GM13977 (cell line): Measurements from ENCODE around the gene PDE4B.

Experiments
- DNase-seq: peaks from one replicate; pipeline ENCODE4 v3.0.0; 2012; ENCODE audit warnings: low spot score
- CTCF ChIP-seq: IDR thresholded peaks from 2 replicates; pipeline ENCODE4 v1.5.1; 2012; ENCODE audit warnings: mild to moderate bottlenecking, control low read depth; ENCODE audit not compliant: insufficient read depth; ENCODE audit errors: extremely low read depth, missing control alignments
- in situ Hi-C: fragments of 300-500 bp; cut with MboI; formaldehyde crosslinking; loops from one replicate; pipeline ENCODE4 v1.12.0; 2022; ENCODE audit warnings: low sequenced_read_pairs, low pct_unique_long_range_greater_than_20kb, mixed read lengths, inconsistent platforms; ENCODE audit not compliant: unreplicated experiment

PDE4B gene

GRCh38 chr1:66256629-66257572 lies 464.2 kb downstream of the PDE4B start:
- TF ChIP-seq CTCF, result no peak
- no peak for DNase-seq
- in situ Hi-C loops, result loop anchor here (10.0 kb wide), 1 partner anchor 88 kb away; no protein-coding TSS in a partner anchor

- in situ Hi-C loops, result loop anchor here (10.0 kb wide), 1 partner anchor 86 kb away; no protein-coding TSS in a partner anchor
- no peak for TF ChIP-seq CTCF
- no peak for DNase-seq
Measured at GRCh38 chr1:66258404-66259105, 465.9 kb downstream of the PDE4B start.

- no peak for DNase-seq
- in situ Hi-C loops, result no loop called here
- no peak for TF ChIP-seq CTCF
Measured at GRCh38 chr1:66261364-66261763, 468.7 kb downstream of the PDE4B start.

- TF ChIP-seq CTCF, result no peak
- in situ Hi-C loops, result no loop called here
- no peak for DNase-seq
Measured at GRCh38 chr1:66262208-66262963, 469.7 kb downstream of the PDE4B start.

GRCh38 chr1:66265268-66265667 lies 472.6 kb downstream of the PDE4B start:
- in situ Hi-C loops, result no loop called here
- no peak for DNase-seq
- TF ChIP-seq CTCF, result no peak

GRCh38 chr1:66265796-66266195 lies 473.1 kb downstream of the PDE4B start:
- in situ Hi-C loops, result no loop called here
- TF ChIP-seq CTCF, result no peak

More at GRCh38 chr1:66265796-66266195, 473.1 kb downstream of the PDE4B start:
- no peak for DNase-seq
